GM21381 (cell line): ENCODE results near the gene NXN.
"Not testable (repeated sequence)": the region's sequence is repeated elsewhere in the genome, so short reads cannot be mapped to it uniquely, and the experiment has no call there.

Source experiments
- ATAC-seq: cut with Tn5 transposase; IDR thresholded peaks from one replicate; pipeline ENCODE4 v1.9.1; 2021; ENCODE audit warnings: mild to moderate bottlenecking, moderate library complexity; ENCODE audit not compliant: unreplicated experiment

The NXN gene

DNA sequence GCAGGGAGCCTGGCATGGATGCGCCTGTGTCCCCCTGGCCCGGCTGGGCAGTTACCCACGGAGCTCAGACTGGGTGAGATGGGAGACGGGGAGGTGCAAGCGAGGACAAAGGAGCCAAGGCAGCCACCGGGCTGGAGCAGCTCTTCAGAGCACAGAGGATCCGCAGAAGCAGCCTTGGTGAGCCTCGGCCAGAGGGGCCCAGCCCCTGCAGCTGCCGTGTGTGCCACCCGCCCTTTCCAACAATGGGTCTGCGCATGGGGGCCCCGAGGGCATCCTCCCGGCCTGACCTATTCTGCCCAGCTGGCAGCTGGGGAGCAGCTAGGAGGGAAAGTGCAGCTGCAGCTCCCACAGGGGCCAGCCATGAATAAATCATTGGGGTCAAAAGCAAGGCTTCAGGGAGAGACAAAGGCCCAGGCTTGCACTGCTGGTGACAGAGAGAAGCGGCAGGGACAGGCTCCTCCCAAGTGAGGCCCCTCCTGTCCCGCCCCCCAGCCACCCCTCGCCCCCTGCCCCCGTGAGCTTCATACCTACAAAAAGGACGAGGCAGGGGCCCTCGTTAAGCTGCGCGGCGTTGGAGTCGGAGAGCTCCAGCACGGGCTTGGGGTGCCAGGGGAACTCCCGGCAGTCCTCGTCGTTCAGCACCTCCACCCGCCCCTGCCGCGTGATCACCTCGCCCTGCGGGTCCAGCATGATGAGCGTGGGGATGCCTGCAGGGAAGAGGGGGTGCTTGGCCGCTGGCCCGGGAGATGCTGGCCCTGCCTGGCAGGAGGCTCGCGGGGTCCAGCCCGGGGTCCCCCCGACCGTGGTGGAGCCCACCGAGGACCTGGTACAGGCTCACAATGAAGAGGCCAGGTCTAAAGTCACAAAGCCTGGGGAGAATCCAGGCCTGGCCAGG lies 174.8 kb downstream of the NXN start:
- ATAC-seq: no peak

DNA sequence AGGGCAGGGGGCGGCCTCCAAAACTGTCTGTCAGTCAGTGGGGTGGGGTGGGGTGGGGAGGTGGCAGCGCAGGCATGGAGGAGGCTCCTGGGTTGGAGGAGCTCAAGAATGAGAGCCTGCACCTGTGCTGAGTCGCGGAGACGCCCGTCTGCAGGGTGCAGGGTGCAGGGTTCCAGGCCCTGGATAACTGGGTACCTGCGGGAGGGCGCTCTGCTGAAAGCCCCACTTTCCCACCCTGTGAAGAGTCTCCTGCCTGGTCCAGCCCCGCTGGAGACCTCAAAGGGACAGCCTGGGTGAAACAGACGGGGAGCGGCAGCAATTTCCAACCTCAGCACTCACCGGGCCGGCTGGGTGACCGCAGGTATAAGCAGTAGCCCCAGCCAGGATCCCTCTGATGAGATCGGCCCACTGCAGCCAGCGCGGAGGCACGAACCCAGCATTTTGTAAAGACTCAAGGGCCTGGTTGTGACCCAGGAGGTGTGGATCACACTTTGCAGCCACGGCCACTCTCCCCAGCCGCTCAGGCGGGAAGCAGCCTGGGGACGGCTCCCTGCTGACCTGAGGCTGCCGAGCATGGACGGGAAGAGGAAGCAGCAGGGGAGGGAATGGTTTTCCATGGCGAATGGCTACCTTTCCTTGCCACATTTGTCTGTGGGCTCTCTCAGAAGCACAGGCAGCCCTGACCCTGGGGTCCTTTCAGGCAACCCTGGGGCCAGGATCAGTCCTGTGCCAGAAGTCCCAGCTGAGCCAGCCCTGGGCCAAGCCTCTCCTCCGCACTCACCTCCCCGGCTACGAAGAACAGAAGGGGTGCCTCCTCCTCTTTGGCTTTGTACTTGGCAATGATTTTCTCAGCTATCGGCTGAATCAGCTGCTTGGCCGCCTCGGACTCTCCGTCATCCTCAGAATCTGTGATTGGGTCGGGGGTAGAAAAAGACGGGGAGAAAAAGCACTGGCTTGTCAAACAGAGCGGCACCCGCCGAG lies 176.4 kb downstream of the NXN start:
- ATAC-seq: no peak

DNA sequence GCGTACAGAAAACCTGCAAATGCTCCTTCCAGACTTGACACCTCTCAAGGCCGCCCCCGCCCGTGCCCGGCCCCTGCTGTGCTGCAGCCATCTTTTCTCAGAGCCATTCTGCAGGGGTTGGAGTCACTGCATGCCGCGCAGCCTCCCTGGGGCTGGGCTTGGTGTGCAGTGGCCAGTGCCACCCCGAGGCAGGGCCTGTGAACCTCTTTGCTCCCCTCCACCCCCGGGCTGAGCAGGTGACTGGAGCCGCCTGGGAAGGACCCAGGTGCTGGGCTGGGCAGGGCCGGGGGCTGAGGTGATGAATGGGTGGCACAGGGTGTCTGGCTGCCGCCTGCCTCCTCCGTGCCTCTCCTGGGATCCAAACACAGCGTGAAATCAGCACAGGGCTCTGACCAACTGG lies 177.1 kb downstream of the NXN start:
- no peak for ATAC-seq

DNA sequence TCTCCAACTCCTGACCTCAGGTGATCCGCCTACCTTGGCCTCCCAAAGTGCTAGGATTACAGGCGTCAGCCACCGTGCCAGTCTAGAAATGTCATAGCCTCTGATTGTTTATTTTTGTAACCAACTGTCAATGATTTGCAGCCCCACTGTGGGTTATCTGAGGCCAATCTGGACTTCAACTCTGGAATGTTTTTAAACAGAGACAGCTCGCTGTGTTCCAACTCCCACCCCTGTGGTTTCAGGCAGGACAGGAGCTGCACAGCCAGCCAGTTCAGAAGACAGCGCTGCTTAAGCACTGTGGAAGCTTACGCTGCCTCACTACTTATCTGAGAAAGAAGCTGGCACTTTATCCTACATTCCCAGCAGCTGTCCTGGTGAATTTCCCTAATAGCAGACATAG lies 177.9 kb downstream of the NXN start:
- ATAC-seq: no peak

DNA sequence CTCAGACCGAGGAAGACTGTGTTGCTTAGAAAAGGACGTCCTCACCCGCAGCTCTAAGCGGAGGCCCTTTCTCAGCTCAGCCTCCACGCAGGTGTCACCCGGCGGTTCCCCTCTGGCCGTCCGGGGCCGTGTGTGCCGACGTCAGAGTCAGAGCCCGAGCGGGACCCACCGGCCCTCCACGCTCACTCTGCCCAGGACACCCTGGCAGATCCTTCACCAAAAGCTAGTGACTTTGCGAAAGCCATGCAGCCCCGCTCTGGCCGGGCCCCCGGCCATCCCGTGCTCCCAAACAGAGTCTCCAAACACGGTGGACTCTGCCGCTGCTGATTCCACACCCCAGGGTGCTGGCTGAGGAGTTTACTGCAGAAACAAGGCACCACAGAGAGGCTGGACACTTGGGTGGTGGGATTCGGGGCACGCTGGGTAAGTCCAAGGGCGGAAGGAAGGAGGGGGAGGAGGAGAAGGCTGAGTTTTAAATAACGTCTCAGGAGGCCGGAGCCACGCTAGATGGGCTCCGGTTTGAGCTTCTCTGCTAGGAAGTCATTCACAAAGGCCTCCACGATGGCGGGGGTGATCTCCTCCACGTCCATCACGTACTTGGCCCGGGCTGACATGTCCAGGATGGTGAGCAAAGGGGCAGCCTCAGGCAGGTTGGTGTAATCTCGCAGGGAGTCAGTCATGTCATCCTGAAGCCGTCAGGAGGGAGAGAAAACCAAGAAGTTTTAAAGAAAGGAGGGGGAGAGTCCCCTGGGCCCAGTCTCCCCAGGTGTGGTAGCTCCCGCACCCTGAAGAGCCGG lies 178.9 kb downstream of the NXN start:
- no peak for ATAC-seq

DNA sequence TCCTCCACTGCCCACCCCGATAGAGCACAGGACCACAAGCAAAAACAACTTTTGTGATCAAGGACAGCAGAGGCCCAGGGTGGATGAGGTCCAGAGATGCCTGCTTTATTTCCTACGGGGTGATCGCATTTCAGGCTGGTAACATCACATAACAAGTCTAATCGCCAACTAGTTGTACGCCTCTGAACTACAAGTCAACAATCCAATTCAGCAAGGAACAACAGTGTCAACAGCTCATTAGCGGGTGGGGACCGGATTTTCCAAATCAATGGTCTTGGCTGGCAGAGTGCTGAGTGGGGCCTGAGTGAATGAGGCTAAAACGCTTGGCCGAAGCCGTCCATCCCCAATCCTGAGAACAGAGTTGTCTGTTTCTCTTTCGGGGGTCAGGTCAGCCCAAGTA lies 180.3 kb downstream of the NXN start:
- ATAC-seq: no peak

DNA sequence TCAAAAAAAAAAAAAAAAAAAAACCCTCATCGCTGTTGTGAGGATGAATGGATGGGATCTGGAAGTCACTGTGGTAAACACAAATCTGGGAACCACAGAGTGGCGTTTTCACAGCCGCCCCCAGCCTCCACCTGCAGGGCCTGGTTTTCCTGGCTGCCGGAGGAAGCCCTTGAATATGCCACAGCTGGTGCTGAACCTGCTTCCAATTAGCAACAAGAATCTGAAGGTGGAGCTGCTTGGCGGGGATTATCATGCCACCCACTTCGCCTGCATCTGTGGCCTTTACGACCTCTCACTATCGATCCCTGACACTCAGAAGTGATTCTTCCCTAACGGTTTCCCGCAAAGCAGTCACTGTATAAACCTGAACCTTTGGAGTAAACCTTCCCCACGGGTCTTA lies 181.3 kb downstream of the NXN start:
- no peak for ATAC-seq

DNA sequence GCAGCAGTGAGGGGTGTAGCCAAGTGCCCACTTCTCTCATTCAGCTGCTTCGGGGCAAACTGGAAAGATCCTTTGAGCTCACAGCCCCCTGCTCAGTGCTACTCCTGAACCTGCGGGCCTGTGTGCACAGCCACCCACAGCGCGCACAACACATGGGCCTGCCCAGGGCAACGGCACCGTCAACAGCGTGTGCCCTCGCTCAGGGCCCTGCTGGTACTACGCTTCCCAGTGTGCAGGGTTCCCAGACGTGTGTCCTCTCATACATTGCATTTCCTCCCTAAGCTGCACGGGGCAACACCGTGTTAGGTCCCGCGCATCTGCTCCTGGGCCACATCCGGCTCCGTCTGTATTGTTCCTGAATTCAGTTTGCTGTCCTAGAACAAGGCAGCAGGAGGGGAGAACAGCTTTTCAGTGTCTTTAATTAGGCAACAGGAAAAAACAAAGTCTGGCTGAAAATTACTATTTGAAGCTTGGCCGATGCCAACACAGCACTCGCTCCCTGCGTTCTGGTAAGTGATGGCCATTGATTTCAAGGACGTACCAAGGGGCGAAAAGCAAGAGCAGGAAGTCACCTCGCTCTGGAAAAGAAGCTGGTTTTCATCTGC lies 182.2 kb downstream of the NXN start:
- no peak for ATAC-seq

DNA sequence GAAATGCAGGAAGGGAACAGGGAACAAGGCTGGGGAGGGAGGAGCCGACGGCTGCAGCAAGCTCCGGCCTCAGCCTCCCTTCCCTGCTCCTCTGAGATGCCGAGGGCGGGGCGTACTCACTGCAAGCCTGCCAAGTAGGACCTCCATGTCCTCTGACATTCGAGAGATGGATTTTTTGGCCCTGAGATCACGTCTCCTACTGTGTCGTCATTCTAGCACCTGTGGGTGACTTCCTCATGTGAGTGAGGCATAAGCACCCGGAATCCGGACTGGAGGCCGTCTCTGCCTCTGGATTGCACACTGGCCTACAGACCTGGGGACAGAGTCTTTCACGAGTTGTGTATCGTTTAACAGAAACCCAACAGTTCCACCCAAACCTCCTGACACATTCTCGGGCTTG lies 183.0 kb downstream of the NXN start:
- no peak for ATAC-seq

DNA sequence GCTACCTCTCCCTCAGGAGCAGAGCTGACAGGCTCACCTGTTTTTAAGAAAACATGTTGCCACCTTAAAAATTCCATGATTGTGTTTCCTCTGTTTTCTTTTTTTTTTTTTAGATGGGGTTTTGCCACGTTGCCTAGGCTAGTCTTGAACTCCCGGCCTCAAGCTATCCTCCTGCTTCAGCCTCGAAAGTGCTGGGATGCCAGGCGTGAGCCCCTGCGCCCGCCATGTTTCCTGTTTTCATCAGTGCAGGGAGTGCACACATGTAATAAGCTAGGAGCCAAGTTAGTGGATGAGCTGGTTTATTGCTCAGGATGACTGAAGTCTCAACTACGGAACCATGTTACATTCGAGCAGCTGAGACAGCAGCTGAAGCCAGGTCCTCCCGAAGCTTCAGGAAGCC lies 183.9 kb downstream of the NXN start:
- no peak for ATAC-seq

DNA sequence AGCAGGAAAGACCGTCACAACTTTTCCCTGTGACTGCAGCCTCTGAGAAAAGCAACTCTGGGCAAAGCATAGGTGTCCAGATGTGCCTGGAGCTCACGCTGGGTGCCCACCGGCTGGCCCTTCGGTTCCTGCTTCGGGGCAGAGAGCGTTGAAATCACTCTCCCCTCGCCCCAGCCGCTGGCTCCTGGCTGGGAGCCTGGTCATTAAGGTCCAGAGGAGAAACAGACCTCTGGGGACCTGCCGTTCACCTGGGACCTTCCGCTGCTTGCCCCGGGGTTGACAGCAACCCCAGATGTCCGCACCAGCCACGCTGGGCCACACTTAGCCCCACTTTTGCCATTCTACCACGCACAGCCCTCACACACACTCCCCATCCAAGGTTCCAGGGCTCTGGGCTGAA lies 184.3 kb downstream of the NXN start:
- ATAC-seq: no peak

DNA sequence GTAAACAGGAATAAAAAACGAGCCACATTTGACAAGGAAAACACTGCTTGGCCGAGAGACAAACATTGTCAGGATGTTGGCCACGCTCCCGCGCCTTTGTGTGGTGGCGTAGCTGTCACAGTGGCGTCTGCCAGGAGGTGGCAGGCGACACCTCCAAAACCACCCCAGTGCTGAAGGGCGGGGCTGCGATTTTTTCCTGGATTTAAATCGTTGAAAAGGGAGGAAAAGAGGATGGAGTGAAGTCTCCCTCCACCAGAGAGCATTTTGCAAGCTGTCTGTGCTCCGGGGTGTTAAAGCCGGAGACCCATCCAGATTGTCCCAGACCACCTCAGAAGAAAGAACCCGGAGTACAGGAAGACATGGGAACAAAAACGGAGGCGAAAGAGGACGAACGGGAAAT lies 184.7 kb downstream of the NXN start:
- ATAC-seq: no peak

DNA sequence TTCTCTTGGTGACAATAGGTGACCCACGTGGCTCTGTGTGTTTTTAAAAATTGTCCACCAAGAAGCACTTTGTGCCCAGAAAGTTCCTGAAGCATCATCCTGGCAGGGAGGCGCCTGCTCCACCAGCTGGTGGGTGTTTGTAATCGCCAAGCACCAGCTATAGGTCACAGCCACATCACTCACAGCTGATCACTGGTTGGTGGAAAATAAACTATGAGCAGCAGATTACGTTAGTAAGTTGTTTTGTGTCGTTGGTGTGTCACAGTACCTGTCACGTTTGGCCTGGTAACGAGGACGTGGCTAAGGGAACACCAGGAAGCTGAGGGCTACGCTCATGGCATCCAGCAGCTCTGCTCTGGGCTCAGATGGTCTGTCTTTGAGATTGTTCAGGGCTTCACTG lies 187.3 kb downstream of the NXN start:
- no peak for ATAC-seq

DNA sequence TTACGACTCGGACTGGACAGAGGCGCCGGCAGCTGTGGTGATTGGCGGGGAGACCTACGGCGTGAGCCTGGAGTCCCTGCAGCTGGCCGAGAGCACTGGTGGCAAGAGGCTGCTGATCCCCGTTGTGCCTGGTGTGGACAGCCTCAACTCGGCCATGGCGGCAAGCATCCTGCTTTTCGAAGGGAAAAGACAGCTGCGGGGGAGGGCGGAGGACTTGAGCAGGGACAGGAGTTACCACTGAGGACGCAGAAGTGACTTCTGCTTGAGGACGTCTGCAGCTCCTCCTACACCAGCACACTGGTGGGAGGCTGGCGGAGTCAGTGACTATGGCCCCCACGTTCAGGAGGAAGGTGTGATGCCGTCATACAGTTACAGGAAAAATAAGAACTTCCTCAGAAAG lies 187.7 kb downstream of the NXN start:
- no peak for ATAC-seq

DNA sequence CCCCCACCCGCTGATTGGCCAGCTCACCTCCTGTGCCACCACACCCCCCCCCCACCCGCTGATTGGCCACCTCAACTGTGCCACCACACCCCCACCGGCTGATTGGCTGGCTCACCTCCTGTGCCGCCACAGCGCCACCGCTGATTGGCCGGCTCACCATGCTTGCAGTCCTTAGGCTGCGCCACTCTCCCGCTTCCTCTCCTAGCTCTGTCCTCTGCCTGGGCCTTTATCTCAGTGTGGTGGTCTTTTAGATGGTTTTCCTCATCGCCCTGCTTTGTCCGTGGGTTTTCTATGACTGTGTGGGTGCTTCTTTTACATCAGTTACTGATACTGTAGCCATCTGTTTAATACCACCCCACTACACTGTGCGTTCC lies 188.7 kb downstream of the NXN start:
- not testable (repeated sequence) for ATAC-seq

DNA sequence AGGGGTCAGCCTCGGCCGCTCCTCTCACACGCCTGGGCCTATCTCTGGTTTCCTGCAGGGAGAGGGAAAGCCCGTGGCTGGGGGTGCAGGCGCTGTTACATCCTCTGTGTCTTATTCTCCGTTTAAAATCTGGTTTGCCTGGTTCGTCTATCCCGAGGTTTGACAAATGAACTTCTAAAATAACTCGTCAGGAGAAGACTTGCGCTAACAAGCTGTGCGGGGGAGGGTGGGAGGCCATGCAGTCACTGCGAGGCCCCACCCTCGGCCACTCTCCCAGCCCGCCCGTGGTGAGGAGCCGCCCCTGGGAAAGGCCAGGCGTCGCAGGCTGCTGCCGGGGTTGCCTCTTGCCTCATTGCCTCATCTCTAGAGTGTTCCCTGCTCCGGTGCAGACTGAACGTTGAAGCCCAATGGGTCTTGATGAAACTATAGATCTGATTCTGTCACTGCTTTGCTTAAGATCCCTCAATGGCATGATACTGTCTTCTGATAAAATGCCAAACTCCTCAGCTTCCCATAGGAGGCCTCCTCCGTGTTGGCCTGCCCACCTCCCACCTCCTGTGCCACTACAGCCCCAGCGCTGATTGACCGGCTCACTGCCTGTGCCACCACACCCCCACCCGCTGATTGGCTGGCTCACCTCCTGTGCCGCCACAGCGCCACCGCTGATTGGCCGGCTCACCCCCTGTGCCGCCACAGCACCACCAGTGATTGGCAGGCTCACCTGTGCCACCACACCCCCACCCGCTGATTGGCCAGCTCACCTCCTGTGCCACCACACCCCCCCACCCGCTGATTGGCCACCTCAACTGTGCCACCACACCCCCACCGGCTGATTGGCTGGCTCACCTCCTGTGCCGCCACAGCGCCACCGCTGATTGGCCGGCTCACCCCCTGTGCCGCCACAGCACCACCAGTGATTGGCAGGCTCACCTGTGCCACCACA lies 189.4 kb downstream of the NXN start:
- ATAC-seq: not testable (repeated sequence)

DNA sequence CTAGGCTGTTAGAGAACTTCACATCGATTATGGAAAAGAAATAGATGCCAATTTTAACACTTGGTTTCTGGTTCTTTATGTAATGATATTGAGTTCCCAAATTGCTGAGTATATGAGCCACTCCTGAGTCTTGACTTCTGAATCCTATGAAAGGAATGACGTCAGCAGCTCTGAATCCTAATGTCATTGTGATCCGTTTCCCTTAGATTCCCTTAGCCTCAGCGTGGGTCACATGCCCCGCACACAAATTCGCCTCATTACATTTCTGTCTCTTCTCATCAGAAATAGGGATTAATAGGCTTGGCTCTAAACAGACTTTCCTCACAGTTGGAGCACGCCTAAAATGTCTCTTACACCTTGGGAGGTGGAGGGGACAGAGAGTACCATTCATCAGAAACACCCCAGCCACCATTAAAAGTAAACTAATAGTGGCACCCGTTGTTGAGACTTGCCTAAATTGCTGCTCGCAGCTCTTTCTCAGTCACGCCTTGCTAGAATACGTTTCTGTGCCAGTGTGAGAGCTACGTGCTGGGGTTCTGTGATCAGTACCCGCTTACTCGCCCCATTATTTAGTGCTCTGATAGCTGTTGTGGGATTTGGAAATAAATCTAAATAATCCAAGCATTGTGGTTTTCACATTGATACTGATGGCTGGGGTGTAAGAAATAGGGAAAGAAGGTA lies 190.3 kb downstream of the NXN start:
- no peak for ATAC-seq

DNA sequence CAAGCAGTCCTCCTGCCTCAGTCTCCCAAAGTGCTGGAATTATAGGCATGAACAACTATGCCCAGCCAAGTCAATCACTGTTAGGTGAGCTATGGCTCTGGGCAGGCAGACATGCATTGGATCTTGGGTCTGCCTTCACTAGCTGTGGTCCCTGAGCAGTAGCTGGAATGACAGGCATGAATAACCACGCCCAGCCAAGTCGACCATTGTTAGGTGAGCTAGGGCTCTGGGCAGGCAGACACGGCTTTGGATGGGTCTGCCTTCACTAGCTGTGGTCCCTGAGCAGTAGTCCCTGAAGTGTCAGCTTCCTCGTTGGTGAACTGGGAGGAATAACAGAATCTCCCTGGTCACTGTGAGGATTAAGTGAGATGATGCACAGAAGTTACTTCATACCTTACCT lies 191.0 kb downstream of the NXN start:
- no peak for ATAC-seq

DNA sequence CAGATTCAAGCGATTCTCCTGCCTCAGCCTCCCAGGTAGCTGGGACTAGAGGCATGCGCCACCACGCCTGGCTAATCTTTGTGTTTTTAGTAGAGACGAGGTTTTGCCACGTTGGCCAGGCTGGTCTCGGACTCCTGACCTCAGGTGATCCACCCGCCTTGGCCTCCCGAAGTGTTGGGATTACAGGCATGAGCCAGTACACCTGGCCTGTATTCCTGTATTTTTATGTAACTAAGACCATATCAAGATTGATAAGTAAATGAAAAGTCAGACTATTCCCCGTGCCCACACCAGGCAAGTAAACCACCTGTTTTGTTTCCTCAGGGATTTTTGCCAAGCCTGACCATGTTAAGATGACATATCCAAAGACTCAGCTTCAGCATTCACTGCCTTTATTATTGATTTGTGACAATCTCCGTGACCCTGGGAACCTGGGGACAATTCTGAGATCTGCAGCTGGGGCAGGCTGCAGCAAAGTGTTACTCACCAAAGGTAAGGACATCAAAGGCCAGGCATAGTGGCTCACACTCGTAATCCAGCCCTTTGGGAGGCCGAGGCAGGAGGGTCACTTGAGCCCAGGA lies 191.8 kb downstream of the NXN start:
- no peak for ATAC-seq
